ENCODE results near the gene WDR53. TPM values are rescaled to one million over a fixed set of nuclear protein-coding genes. Genes with fewer than 3 reads are reported as not detected.

WDR53 gene
- total RNA-seq, 1 donor from 2014 or later: 13.4 TPM

- no peak overlapping the region for H3K4me3 Mint-ChIP-seq
- peaks cover 8% of the 10 kb centered on the region for H3K9me3 Mint-ChIP-seq
- peak; percentile 71 to 83 for DNase-seq (ENCODE audit: low spot score in 2 of 2, unreplicated experiment in 2 of 2)
- TF ChIP-seq, protein P1, sequence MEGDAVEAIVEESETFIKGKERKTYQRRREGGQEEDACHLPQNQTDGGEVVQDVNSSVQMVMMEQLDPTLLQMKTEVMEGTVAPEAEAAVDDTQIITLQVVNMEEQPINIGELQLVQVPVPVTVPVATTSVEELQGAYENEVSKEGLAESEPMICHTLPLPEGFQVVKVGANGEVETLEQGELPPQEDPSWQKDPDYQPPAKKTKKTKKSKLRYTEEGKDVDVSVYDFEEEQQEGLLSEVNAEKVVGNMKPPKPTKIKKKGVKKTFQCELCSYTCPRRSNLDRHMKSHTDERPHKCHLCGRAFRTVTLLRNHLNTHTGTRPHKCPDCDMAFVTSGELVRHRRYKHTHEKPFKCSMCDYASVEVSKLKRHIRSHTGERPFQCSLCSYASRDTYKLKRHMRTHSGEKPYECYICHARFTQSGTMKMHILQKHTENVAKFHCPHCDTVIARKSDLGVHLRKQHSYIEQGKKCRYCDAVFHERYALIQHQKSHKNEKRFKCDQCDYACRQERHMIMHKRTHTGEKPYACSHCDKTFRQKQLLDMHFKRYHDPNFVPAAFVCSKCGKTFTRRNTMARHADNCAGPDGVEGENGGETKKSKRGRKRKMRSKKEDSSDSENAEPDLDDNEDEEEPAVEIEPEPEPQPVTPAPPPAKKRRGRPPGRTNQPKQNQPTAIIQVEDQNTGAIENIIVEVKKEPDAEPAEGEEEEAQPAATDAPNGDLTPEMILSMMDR (IDR thresholded peaks at IDR 0.05; ENCODE audit: unreplicated experiment): peak; percentile 66
- H3K36me3 Mint-ChIP-seq: no peaks in the 10 kb centered on the region
- H3K4me1 Mint-ChIP-seq: peaks cover 8% of the 10 kb centered on the region
- H3K27me3 Mint-ChIP-seq (ENCODE audit: low read depth): peaks cover 1% of the 10 kb centered on the region
- H3K27ac Mint-ChIP-seq: no peak overlapping the region
These were observed 41.0 kb upstream of the WDR53 start for GRCh38 chr3:196609343-196609775.

DNA sequence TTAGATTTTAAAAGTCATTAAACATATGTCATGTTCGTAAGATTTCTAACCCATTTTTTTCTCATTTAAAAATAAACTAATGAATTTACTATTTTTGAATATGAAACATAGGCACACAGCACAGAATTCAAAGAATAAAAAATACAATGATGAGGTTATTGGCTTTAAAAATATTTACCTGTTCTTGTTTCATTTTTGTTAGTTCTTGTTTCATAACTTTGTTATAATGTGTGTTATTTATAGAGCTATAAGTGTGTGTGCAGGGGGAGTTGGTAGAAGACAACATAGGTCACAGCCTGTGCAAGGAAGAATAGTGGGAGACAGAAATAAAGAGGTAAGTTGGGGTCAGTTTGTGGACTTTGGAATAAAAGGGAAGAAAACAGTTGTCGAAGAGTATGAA is 40.3 kb upstream of the WDR53 start:
- TF ChIP-seq, protein P1 (IDR thresholded peaks at IDR 0.05; ENCODE audit: unreplicated experiment): no peak
- peaks cover 1% of the 10 kb centered on the region for H3K27me3 Mint-ChIP-seq (ENCODE audit: low read depth)
- H3K4me3 Mint-ChIP-seq: no peak overlapping the region
- peaks cover 9% of the 10 kb centered on the region for H3K4me1 Mint-ChIP-seq
- no peak overlapping the region for H3K27ac Mint-ChIP-seq
- no peaks in the 10 kb centered on the region for H3K36me3 Mint-ChIP-seq
- H3K9me3 Mint-ChIP-seq: peaks cover 8% of the 10 kb centered on the region
- DNase-seq (ENCODE audit: low spot score in 2 of 2, unreplicated experiment in 2 of 2): no peak

DNA sequence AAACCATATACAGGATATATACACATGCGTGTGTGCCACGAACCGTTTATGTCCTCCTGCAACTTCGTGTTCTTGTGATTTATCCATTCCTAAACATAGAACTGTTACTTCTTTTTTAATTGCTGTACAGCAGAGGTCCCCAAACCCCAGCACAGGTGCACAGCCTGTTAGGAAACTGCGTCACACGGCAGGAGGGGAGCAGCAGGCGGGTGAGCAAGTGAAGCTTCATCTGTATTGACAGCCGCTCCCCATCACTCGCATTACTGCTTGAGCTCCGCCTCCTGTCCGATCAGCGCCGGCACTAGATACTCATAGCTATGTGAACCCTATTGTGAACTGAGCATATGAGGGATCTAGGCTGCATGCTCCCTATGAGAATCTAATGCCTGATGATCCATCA is 36.2 kb upstream of the WDR53 start:
- DNase-seq (ENCODE audit: low spot score in 2 of 2, unreplicated experiment in 2 of 2): no peak
- H3K27ac Mint-ChIP-seq: no peak overlapping the region
- H3K36me3 Mint-ChIP-seq: no peaks in the 10 kb centered on the region
- H3K4me3 Mint-ChIP-seq: no peak overlapping the region
- H3K9me3 Mint-ChIP-seq: peaks cover 8% of the 10 kb centered on the region
- H3K27me3 Mint-ChIP-seq (ENCODE audit: low read depth): peaks cover 1% of the 10 kb centered on the region
- TF ChIP-seq, protein P1 (IDR thresholded peaks at IDR 0.05; ENCODE audit: unreplicated experiment): no peak
- peaks cover 5% of the 10 kb centered on the region for H3K4me1 Mint-ChIP-seq

DNA sequence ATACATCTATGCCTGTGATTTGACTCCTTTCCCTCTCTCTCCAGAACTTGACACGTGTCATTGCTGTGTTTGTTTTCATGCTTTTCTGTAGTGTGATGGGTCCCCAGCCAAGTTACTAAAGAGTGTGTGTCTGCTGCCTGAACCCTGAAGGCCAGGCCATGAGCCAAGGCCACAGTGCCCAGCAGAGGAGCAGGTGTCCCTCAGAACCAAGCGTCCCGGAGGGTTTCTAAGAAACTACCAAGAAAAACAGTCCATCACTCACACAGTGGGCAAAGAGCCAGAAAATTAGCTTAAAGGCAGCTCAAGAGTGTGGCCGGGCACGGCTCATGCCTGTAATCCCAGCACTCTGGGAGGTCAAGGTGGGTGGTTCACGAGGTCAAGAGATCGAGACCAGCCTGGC is 35.3 kb upstream of the WDR53 start:
- no peak overlapping the region for H3K4me3 Mint-ChIP-seq
- no peak for DNase-seq (ENCODE audit: low spot score in 2 of 2, unreplicated experiment in 2 of 2)
- peaks cover 3% of the 10 kb centered on the region for H3K4me1 Mint-ChIP-seq
- no peaks in the 10 kb centered on the region for H3K36me3 Mint-ChIP-seq
- peaks cover 1% of the 10 kb centered on the region for H3K27me3 Mint-ChIP-seq (ENCODE audit: low read depth)
- no peak overlapping the region for H3K27ac Mint-ChIP-seq
- TF ChIP-seq, protein P1 (IDR thresholded peaks at IDR 0.05; ENCODE audit: unreplicated experiment): no peak
- peaks cover 6% of the 10 kb centered on the region for H3K9me3 Mint-ChIP-seq

DNA sequence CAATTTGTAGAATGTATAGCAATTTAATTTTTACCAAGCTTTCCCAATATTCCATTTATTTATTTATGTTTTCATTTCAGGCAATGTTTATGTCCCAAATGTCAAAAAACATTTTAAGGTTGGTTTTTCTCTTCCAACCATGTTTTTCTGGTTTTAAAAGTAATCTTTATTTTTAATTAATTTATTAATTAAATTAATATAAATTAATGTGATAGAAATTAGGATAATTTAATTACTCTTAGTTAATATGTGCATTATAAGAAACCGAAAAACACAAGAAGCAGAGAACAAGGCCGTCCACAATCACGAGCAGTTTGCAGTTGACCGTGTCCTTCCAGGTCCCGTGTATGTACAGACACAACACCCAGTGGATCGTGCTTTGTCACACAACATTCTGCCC is 34.3 kb upstream of the WDR53 start:
- TF ChIP-seq, protein P1 (IDR thresholded peaks at IDR 0.05; ENCODE audit: unreplicated experiment): no peak
- H3K9me3 Mint-ChIP-seq: no peaks in the 10 kb centered on the region
- H3K27me3 Mint-ChIP-seq (ENCODE audit: low read depth): peaks cover 1% of the 10 kb centered on the region
- no peaks in the 10 kb centered on the region for H3K36me3 Mint-ChIP-seq
- H3K27ac Mint-ChIP-seq: no peak overlapping the region
- DNase-seq (ENCODE audit: low spot score in 2 of 2, unreplicated experiment in 2 of 2): no peak
- H3K4me1 Mint-ChIP-seq: peaks cover 3% of the 10 kb centered on the region
- H3K4me3 Mint-ChIP-seq: no peak overlapping the region

- Mint-ChIP-seq H3K4me1 (peaks cover 8% of the 10 kb centered on the region), H3K9me3 (no peaks in the 10 kb centered on the region), H3K27me3 (ENCODE audit: low read depth) (peaks cover 1% of the 10 kb centered on the region), H3K4me3 (no peak overlapping the region), H3K27ac (no peak overlapping the region), H3K36me3 (no peaks in the 10 kb centered on the region)
- TF ChIP-seq, protein P1 (IDR thresholded peaks at IDR 0.05; ENCODE audit: unreplicated experiment): no peak
- no peak for DNase-seq (ENCODE audit: low spot score in 2 of 2, unreplicated experiment in 2 of 2)
These were observed 32.0 kb upstream of the WDR53 start for GRCh38 chr3:196600359-196600758.

Measured in mesothelial cell of epicardium (in vitro differentiated cells).